ENCODE data around the gene ZYX.
"Not testable (repeated sequence)": the region's sequence is repeated elsewhere in the genome, so short reads cannot be mapped to it uniquely, and the experiment has no call there.

ZYX gene

DNA sequence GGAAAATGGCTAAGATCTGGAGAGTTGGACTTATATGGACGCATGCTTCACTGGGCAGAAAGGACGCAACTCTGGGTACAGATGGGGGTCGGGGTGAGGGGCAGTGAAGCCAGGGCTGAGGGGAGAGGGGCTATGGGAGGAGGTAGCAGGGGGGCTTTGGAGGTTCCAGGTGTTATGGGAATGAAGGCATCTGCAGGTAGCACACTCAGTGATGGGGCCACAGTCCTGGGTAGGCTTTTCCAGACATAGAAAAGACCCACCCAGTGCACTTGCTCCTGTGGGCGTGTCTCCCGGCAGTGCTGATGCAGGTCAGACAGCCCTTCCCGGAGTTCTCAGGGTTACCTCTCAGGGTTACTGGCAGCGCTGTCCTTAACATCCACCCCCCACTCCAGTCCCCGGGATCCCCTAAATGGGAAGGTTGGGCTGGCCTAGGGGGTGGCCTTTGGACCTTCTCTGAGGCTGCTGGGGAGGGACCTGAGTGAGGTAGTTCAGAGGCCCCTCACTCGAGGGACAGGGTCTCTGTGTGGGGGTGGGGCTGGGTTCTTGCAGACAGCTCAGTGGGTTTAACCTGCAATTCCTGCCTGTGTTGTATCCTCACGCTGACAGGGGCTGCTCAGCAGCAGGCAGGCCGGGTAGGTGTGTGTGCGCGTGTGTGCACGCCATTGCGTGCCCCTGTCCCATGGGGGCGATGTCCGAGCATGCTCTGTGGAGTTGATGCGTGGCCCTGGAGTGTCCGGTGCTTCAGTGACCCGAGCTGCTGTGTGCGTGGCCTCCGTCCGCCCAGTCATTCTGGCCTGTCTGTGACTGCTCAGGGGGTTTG lies 6.2 kb downstream of the ZYX start:
- no peak for DNase-seq

DNA sequence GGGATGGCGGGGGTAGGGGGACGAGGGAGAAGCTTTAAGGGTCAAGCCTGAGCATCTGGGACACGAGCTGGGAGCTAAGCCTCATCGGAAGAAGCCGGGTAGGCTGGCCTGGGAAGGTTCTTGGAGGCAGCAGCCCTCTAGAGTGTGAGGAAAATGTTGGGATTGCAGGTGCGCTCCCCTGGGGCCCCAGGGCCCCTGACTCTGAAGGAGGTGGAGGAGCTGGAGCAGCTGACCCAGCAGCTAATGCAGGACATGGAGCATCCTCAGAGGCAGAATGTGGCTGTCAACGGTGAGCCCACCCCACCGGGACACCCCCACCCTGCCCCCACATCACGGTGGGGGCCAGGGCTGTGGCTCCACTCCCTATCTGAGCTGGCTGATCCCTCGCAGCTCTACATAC lies 6.9 kb downstream of the ZYX start:
- no peak for DNase-seq

DNA sequence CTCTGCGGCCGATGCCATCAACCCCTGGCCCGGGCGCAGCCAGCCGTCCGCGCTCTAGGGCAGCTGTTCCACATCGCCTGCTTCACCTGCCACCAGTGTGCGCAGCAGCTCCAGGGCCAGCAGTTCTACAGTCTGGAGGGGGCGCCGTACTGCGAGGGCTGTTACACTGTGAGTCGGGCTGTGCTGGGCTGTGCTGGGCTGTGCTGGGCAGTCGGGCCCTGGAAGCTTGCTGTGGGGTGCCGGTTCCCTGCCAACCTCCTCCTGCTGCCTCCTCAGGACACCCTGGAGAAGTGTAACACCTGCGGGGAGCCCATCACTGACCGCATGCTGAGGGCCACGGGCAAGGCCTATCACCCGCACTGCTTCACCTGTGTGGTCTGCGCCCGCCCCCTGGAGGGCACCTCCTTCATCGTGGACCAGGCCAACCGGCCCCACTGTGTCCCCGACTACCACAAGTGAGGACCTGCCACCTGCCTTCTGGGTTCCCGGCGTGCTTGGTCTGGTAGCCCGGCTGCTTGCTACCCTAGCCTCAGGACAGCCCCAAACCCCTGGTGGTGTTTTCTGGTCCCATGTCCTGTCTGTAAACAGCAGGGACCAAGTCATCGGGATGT lies 7.5 kb downstream of the ZYX start:
- DNase-seq = no peak

DNA sequence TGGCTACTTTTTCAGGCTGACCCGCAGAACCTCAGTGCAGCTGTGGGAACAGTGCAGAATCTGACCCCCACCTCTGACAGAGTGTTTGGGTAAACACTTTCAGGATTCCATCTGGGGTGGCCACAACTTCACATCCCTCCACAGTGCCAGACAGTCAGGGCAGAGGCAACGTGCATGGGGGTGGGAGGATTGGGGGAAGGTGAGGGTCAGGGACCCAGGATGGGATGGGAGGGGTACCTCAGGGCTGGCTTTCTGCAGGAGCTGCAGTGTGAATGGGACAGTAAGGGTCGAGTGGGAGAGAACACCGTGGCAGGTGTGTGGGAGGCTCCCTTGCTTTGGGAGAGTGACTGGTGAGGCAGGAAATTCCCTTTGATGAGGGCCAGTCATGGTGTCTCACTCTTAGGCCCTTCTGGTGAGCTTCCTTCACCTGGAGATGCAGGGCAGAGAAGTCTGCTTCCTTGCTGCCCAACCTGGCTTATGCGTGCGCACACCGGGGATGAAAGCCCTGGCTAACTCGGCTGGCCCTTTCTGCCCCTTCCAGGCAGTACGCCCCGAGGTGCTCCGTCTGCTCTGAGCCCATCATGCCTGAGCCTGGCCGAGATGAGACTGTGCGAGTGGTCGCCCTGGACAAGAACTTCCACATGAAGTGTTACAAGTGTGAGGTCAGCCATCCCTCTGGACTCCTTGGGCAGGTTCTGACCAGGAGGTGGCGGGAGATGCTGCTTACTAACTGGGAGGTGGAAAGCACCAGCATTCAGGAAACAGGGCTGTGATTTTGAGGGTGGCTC lies 8.4 kb downstream of the ZYX start:
- DNase-seq = no peak

DNA sequence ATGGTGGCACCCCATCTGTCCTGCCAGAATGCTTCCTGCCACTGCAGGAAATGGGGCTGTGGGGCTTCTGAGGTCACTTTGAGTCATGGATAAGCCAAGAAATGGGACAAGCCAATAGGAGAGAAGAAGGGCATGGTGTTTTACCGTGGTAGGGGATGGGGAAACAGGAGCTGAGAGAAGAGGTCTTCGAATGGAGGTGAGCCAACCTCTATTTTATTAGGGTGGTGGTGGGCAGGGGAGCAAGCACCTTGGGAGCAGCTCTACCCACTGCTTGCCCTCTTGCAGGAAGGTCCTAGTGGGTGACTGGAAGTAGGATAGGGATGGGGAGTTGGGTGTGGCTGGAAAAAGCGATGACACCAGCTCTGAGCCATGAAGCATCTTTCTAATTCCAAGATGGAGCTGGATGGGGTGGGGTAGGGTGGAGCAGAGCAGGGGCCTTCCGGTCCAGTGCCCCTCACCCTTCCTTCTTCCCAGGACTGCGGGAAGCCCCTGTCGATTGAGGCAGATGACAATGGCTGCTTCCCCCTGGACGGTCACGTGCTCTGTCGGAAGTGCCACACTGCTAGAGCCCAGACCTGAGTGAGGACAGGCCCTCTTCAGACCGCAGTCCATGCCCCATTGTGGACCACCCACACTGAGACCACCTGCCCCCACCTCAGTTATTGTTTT lies 9.1 kb downstream of the ZYX start:
- DNase-seq = no peak

DNA sequence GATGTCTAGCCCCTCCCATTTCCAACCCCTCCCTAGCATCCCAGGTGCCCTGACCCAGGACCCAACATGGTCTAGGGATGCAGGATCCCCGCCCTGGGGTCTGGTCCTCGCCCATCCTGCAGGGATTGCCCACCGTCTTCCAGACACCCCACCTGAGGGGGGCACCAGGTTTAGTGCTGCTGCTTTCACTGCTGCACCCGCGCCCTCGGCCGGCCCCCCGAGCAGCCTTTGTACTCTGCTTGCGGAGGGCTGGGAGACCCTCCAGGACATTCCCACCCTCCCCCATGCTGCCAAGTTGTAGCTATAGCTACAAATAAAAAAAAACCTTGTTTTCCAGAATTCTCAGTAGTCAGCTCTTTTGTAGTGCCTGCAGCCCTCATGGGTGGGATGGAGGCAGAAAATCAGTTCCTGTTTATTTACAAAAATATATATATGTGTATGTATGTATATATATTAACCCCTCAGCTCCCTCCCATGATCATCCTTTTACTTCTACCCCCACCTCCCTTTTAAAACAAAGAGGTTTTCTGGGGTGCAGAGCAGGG lies 9.7 kb downstream of the ZYX start:
- DNase-seq = no peak

DNA sequence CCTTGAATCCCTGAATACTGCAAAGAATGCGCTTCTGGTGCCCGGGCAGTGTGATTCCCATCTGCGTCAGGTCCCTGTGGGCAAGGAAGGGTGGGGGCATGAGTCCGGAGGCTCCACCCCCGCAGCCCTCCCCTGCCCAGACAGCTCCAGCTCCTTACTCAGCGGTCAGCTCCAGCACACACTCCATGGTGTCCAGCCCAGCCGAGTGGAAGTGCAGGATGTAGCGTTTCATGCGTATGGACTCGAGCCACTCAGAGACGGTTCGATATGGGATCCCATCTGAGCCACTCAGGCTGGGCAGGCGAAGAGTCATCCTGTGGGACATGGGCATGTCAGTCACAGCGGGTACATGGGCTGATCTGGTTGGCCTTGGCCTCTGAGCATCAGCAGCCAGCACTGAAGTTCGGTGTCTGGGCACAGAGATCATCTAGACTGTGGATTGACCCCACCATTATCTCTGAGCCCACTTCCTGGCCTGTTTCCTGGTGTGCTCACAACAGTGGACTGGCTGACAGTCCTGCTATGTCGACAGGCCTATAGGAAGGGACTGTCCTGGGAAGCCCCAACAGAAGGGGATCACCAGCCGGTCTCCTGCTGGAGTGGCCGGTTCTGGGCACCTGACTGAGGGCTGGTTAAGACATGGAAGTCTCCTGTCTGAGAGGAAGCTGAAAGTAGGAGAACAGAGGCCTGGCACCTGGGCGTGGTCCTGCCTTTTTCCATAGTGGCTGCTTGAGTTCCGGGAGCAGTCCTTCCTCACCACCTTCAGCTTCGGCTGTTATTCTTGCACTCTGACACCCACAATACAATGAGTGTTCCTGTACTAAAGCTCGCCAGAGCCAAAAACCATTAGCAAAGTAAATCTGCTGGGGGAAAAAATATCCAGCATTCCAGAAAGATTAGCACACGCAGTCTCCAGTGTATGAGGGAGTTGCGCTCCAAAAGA lies 10.6 kb downstream of the ZYX start:
- DNase-seq = no peak

DNA sequence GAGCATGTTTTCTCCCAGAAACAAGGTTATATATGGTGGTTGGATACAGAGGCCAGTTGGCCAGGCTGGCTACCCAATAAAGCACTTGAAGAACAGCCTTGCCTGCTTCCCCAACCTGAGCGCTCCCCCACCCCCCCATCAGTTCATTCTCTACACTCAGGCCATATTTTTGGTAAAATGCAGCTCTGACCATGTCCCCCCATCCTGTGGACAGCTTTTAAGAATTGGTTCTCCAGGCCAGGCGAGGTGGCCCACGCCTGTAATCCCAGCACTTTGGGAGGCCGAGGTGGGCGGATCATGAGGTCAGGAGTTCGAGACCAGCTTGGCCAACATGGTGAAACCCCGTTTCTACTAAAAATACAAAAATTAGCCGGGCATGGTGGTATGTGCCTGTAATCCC lies 11.3 kb downstream of the ZYX start:
- not testable (repeated sequence) for DNase-seq

DNA sequence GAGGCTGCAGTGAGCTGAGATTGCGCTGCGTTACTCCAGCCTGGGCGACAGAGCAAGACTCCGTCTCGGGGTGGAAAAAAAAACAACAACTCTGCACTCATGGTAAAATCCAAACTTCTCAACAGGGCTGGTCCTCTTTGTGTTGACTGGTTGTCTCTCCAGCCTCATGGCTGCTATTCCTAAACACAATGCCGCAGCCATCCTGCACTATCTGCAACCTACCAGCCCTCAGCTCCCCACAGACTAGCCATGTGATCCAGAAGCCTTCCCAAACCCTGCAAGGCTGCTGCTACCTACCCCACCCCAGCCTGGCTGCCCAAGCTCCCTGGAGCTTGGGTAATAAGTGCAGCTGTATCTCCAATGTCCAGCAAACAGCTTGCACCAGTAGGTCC lies 11.7 kb downstream of the ZYX start:
- DNase-seq = no peak

DNA sequence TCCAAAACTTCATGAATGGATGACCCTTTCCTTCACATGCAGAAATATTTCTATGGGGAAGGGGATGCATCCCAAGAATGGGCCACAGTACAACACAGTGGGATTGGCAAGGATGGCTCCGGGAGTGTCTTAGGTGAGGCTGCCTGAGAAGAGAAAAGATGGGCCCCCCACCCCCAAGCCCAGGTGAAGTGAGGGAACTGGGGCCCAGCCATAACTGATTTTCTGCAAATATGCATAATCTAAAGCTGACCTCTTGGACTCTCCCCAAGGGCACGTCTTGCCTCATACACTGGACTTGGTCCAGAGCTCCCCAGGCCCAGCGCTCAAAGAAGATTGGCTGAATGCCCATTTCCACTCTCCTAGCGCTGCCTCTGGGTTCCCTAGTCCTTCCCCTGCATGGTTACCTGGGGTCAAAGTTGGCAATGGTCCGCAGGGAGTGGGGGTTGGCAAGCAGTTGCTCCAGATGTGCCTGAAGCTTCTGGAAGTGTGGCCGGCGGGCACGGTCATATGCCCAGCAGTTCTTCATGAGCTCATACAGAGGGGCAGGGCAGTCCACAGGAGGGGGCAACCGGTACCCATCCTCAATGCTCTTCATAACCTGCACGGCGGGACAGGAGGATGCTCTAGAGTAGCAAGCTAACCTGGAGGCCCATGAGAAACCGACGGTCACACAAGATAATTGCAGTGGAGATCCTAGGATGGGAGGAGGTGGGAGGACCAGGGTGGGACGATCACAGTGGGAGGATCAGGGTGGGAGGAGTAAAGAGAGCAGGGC lies 12.3 kb downstream of the ZYX start:
- DNase-seq = no peak

DNA sequence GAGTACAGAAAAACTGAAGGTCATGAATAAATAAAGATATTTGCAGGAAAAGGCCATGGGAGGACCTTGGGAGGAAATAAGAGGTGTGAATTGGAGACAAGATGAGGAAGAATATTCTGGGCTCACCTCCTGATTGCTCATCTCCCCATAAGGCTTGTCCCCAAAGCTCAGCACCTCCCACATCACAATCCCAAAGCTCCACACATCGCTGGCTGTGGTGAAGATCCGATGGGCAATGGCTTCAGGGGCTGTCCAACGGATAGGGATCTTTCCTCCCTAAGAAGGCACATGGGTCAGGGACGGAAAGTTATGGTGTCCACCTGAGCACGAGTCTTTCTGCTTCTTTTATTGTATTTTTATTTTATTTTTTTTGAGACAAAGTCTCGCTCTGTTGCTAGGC lies 12.9 kb downstream of the ZYX start:
- no peak for DNase-seq

DNA sequence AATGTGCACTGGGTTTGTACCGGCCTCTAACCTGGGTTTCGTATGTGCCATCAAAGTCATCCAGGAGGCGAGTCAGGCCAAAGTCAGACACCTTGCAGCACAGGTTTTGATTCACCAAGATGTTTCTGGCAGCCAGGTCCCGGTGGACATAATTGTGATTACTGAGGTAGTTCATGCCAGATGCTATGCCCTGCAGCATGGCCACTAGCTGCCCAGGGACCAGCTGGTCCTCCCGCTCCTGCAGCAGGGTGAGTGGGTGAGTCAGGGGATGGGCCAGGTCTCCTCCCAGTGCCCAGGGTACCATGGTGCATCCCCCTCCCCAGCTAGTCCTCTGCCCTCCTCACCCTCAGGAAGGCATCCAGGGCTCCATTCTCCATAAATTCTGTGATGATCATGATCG lies 13.6 kb downstream of the ZYX start:
- no peak for DNase-seq

DNA sequence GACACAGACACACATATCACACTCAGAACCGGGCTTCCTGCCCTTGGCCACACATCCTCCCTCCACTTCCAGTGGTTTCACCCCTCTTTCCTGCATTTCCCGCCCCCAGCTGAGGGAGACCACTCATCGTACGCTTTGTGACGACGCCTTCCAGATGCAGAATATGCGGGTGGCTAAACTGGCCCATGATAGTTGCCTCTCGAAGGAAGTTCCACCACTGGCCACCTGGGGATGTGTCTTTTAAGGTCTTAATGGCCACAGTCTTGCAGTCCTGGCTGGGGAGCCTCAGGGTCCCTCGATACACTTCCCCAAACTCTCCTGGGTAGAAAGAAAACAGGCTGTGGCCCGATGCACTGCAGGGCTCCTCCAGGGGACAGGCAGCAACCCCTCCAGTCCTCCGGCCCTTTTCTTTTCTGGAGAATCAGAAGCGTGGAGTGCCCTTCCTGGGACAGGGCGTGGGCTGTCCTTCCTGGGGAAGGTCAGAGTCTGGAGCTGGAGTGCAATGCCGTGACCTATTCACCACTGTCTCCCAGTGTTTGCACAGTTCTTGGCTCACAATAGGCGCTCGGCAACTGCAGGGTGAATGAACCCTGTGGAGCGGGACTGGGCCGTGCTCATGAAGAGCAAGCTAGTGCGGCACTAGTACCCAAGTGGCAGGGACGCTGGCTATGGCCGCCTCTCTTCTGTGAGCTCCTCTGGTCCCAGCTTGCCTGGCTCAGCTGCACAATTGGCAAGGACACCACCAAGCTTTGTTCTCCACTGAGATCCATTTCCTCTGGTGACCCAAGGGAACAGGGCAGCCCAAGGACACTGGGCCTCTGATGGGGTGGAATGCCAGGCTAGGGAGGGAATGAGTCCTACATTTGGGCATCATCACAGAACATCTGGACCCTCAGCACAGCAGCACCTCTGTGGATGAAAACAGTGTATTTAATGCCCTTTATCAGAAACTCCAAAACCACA lies 14.3 kb downstream of the ZYX start:
- DNase-seq = no peak

DNA sequence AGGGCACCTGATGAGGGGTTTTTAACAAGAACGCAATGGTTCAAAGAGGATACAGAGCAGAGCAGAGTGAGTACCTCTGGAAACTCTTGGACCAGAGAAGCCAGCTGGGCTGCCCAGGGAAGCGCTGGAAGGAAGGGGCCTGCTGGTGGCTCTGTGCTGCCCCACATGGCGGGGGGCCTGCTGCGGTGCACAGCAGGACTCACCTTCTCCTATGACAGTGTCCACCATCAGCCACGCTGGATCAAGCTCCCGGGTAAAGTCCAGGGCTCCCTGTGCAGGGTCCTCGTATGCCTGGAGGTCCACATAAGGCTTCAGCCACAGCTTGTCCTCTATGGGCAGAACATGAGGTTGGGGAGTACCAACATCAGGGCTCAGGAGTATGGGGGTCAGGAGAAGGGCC lies 15.0 kb downstream of the ZYX start:
- DNase-seq = no peak

DNA sequence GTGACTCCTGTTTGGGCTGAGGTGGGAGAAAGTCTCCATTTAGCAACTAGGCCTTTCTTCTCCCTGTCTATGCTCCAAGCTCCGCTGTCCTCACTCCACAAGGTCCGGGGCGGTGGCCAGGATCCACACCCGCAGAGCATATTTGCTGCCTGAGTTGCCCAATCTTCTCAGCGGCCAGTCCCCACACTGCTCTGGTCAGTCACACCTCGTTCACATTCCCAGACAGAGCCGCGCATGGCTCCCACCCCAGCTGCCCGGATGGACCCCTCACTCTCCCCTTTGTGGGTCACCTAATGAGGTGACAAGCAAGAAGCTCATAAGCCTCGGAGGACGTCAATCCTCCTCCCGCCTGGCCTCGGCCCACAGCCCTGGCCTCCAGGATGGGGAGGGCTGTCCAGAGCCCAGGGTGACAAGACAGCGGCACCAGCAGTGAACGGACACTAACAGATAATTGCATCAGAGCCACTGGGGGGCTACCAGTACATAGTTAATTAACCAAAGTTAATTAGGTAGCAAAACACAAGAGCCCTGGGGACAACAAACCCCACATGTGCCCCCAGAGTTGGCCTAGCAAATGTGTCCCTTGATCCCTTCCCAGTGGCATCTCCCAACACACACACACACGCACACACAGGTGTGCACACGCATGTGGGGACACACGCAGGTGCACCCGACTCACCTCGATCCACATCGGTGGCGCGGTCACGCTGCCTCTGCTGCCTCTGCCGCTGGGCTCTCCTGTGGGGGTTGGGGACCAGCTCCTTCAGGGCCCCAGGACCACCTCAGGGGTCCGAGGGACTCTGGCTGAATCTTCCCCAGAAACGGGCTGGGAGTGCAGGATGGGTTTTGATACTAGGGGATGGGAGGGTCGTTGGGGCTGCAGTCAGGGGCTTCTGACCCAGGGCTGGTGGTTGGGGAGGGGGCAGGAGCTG lies 15.7 kb downstream of the ZYX start:
- no peak for DNase-seq

DNA sequence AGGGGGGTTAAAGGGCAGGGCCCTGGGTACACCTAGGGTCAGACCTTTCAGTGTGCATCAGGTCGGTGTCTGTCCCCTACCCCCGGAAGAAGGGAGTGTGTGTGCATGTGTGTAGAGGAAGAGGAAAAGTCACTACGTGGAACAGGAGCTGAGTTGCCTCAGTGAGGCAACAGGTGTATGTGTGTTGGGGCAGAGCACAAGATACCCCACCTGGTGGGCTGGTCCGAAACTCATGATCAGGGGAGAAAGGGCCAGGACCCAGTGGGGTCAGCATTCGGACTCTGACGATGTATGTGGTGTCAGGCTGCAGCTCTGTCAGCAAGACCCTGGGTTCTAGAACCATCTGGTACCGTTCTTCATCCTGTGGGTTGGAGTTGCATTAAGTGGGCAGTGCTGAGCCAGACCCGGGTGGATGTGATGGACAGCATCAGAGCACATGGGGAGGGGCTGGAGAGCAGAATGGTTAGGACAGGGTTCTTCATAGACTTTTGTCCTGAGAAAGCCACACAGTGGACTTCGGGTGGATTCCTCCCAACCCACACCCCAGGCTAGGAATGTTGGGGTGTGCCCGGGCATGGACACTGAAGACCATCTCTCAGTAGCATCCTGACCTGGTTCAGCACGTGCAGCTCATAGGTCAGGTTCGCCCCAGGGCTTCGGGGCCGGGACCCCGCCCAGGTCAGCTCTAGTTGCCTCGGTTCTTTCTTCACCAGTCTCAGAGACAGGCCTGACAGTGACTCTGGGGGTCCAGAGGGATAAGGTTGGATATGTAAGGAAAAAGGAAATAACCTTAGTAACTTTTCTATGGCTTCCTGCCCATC lies 16.8 kb downstream of the ZYX start:
- no peak for DNase-seq

DNA sequence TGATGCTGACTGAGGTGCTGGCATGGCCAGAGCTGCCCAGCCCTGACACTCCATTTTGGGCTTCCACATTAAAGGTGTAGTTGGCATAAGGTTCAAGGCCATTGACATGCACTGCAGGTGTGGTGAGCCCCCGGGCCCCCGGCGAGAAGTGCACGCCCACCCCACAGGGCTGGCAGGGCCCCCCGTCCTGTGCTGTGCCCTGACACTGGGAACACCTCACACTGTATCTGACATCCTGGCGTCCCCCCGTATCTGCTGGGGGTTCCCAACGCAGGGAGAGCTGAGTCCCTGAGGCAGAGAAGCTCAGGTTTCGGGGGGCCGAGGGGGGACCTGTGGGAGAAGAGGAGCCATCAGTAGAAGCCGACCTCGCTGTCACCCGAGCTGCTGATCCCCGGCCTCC lies 17.5 kb downstream of the ZYX start:
- DNase-seq = no peak

DNA sequence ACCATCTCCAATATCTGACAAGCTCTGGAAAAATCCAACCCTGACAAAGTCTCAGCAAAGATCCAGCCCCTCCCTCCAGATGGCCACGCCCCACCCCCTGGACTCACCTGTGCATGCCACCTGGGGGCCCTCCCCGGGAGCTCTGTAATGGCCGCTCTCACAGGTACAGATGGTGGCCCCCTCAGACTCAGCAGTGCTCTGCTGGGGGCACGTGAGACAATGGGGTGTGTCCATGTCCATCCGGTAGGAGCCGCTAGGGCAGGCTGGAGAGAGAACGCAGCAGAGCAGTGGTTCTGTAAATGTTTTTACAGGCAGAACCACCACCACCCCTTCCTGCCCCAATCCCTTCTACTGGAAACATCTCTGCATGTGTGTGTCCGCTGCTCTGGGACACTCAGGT lies 18.0 kb downstream of the ZYX start:
- DNase-seq = no peak
